ENCODE data around the gene ZNF43.
"Not testable (repeated sequence)": the region's sequence is repeated elsewhere in the genome, so short reads cannot be mapped to it uniquely, and the experiment has no call there.

- TF ChIP-seq, protein P1, sequence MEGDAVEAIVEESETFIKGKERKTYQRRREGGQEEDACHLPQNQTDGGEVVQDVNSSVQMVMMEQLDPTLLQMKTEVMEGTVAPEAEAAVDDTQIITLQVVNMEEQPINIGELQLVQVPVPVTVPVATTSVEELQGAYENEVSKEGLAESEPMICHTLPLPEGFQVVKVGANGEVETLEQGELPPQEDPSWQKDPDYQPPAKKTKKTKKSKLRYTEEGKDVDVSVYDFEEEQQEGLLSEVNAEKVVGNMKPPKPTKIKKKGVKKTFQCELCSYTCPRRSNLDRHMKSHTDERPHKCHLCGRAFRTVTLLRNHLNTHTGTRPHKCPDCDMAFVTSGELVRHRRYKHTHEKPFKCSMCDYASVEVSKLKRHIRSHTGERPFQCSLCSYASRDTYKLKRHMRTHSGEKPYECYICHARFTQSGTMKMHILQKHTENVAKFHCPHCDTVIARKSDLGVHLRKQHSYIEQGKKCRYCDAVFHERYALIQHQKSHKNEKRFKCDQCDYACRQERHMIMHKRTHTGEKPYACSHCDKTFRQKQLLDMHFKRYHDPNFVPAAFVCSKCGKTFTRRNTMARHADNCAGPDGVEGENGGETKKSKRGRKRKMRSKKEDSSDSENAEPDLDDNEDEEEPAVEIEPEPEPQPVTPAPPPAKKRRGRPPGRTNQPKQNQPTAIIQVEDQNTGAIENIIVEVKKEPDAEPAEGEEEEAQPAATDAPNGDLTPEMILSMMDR (conservative IDR thresholded peaks at IDR 0.05; ENCODE audit: low read depth in 2 of 2) = peak; percentile 37 to 60; a peak in 3 of 4 replicates
- TF ChIP-seq EZH2phosphoT487 (IDR thresholded peaks at IDR 0.05; ENCODE audit: unreplicated experiment); EZH2 (IDR thresholded peaks at IDR 0.05; ENCODE audit: low read depth, unreplicated experiment); JUNB (IDR thresholded peaks at IDR 0.05; ENCODE audit: unreplicated experiment); POLR2AphosphoS5 (IDR thresholded peaks at IDR 0.05; ENCODE audit: low read depth); STAT1 (IDR thresholded peaks at IDR 0.05; ENCODE audit: unreplicated experiment): not testable (repeated sequence)
- TF ChIP-seq, protein P2, sequence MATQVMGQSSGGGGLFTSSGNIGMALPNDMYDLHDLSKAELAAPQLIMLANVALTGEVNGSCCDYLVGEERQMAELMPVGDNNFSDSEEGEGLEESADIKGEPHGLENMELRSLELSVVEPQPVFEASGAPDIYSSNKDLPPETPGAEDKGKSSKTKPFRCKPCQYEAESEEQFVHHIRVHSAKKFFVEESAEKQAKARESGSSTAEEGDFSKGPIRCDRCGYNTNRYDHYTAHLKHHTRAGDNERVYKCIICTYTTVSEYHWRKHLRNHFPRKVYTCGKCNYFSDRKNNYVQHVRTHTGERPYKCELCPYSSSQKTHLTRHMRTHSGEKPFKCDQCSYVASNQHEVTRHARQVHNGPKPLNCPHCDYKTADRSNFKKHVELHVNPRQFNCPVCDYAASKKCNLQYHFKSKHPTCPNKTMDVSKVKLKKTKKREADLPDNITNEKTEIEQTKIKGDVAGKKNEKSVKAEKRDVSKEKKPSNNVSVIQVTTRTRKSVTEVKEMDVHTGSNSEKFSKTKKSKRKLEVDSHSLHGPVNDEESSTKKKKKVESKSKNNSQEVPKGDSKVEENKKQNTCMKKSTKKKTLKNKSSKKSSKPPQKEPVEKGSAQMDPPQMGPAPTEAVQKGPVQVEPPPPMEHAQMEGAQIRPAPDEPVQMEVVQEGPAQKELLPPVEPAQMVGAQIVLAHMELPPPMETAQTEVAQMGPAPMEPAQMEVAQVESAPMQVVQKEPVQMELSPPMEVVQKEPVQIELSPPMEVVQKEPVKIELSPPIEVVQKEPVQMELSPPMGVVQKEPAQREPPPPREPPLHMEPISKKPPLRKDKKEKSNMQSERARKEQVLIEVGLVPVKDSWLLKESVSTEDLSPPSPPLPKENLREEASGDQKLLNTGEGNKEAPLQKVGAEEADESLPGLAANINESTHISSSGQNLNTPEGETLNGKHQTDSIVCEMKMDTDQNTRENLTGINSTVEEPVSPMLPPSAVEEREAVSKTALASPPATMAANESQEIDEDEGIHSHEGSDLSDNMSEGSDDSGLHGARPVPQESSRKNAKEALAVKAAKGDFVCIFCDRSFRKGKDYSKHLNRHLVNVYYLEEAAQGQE (IDR thresholded peaks at IDR 0.05; ENCODE audit: unreplicated experiment) = not testable (repeated sequence)
Observed at GRCh38 chr19:21880761-21881160, 44.8 kb upstream of the ZNF43 start.
